HG03280 (cell line): ENCODE data around the gene ZNF524.

Experiments
- ATAC-seq: cut with Tn5 transposase; IDR thresholded peaks from one replicate; pipeline ENCODE4 v1.9.1; 2021; ENCODE audit warnings: mild to moderate bottlenecking, moderate library complexity; ENCODE audit not compliant: unreplicated experiment

The ZNF524 gene

GRCh38 chr19:55640577-55641425, 40.7 kb downstream of the ZNF524 start, which contains the start of gene ZNF580:
TSS of gene ZNF580 (plus strand) at chr19:55641002. CDS start at chr19:55642509, 1,507 bp downstream.
- ATAC-seq, result no peak

GRCh38 chr19:55641426-55642152, 41.5 kb downstream of the ZNF524 start:
- no peak for ATAC-seq

GRCh38 chr19:55642153-55643002, 42.3 kb downstream of the ZNF524 start:
- ATAC-seq, result peak; percentile 0

GRCh38 chr19:55643003-55643886, 43.2 kb downstream of the ZNF524 start, which contains the start of gene ZNF581:
TSS of gene ZNF581 (plus strand) at chr19:55643649. CDS start at chr19:55644572, 923 bp downstream.
- peak; percentile 33 for ATAC-seq

GRCh38 chr19:55643887-55644176, 43.7 kb downstream of the ZNF524 start:
- ATAC-seq, result no peak

GRCh38 chr19:55644191-55644833, 44.2 kb downstream of the ZNF524 start:
- ATAC-seq, result no peak

GRCh38 chr19:55644842-55645511, 44.9 kb downstream of the ZNF524 start:
- ATAC-seq, result no peak

GRCh38 chr19:55645512-55645881, 45.4 kb downstream of the ZNF524 start:
- no peak for ATAC-seq

- ATAC-seq, result no peak
Measured at GRCh38 chr19:55646889-55647731, 47.0 kb downstream of the ZNF524 start.

GRCh38 chr19:55647732-55648584, 47.9 kb downstream of the ZNF524 start, which contains the start of gene CCDC106:
TSS of gene CCDC106 (plus strand) at chr19:55648212. CDS start at chr19:55649047, 835 bp downstream.
- ATAC-seq, result peak; percentile 34

- no peak for ATAC-seq
Measured at GRCh38 chr19:55648585-55649267, 48.6 kb downstream of the ZNF524 start.

- ATAC-seq, result no peak
Measured at GRCh38 chr19:55649268-55650125, 49.4 kb downstream of the ZNF524 start.

GRCh38 chr19:55650126-55650557, 50.1 kb downstream of the ZNF524 start:
- no peak for ATAC-seq

GRCh38 chr19:55650602-55651230, 50.6 kb downstream of the ZNF524 start:
- ATAC-seq, result no peak

GRCh38 chr19:55651236-55651635, 51.1 kb downstream of the ZNF524 start:
- no peak for ATAC-seq
